GM21526 (cell line): Measurements from ENCODE around the gene PLPPR3.

ENCODE experiments used
- ATAC-seq: cut with Tn5 transposase; IDR thresholded peaks from one replicate; pipeline ENCODE4 v1.9.1; 2021; ENCODE audit warnings: moderate library complexity; ENCODE audit not compliant: unreplicated experiment, low FRiP score

Gene PLPPR3

GRCh38 chr19:782185-782877 lies 39.4 kb downstream of the PLPPR3 start:
- ATAC-seq = no peak

GRCh38 chr19:781800-782184 lies 40.0 kb downstream of the PLPPR3 start:
- ATAC-seq = no peak

GRCh38 chr19:780935-781334 lies 40.8 kb downstream of the PLPPR3 start:
- ATAC-seq = no peak

GRCh38 chr19:778910-779653 lies 42.7 kb downstream of the PLPPR3 start:
- no peak for ATAC-seq

- ATAC-seq = no peak
Measured at GRCh38 chr19:776549-776948, 45.2 kb downstream of the PLPPR3 start.

GRCh38 chr19:772730-773436 lies 48.9 kb downstream of the PLPPR3 start:
- no peak for ATAC-seq

- ATAC-seq = no peak
Measured at GRCh38 chr19:772063-772462, 49.7 kb downstream of the PLPPR3 start.

- no peak for ATAC-seq
Measured at GRCh38 chr19:771332-771785, 50.4 kb downstream of the PLPPR3 start.

- no peak for ATAC-seq
Measured at GRCh38 chr19:769616-770015, 52.1 kb downstream of the PLPPR3 start.

- no peak for ATAC-seq
Measured at GRCh38 chr19:768424-768823, 53.3 kb downstream of the PLPPR3 start.

GRCh38 chr19:765179-765738 lies 56.5 kb downstream of the PLPPR3 start:
- no peak for ATAC-seq

GRCh38 chr19:764301-764700 lies 57.5 kb downstream of the PLPPR3 start:
- ATAC-seq = no peak

GRCh38 chr19:763869-764268 lies 57.9 kb downstream of the PLPPR3 start:
- no peak for ATAC-seq

- ATAC-seq = no peak
Measured at GRCh38 chr19:763181-763580, 58.6 kb downstream of the PLPPR3 start.
